Stimulated activated CD4-positive, alpha-beta T cell treated with anti-CD3 and anti-CD28 coated beads, Interleukin-12 subunit alpha, Interleukin-12 subunit beta, amount 100 ng/mL, for 48 hours (primary cell): Measurements from ENCODE around the gene ERG.

Source experiments
- DNase-seq, 3 donors: peaks; one replicate each; pipeline ENCODE4 v3.0.0-alpha.2; 2020; ENCODE audit warnings: low read depth in 2 of 3, low spot score in 1 of 3

Gene ERG

DNA sequence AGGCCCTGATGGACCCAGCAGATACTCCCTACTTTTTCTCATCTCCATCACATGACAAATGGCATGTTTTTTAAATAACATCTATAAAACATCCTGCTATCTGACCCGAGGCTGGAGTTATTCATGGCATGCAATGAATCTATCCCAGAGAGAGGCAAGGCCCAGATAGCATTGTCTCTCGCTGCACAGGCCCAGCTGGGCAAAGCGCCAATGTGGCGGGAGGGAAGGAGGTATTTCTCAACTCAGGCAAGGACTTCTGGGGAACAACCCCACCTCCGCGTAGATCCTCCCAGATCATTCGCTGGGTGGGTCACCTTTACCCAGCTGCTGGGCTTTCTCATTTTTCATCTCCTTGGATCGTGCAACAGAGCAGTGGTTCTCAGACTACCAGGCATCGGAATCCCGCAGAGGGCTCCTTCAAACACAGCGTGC is 59.8 kb downstream of the ERG start:
- no peak for DNase-seq

- DNase-seq, result no peak
Observed at GRCh38 chr21:38436341-38436740, 61.9 kb downstream of the ERG start.

- no peak for DNase-seq
Observed at GRCh38 chr21:38434913-38435533, 63.3 kb downstream of the ERG start.

GRCh38 chr21:38433471-38433870 is 64.8 kb downstream of the ERG start:
- DNase-seq, result no peak

GRCh38 chr21:38430401-38430984 is 67.8 kb downstream of the ERG start:
- DNase-seq, result no peak

DNA sequence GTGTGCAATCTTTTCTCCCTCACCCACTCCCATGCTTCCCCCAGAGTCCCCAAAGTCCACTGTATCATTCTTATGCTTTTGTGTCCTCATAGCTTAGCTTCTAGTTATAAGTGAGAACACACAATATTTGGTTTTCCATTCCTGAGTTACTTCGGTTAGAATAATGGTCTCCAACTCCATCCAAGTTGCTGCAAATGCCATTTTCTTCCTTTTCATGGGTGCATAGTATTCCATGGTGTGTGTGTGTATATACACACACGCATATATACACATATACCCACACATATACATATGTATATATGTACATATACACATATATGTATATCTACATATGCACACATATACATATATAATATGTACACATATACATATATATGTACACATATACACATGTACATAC is 69.3 kb downstream of the ERG start:
- DNase-seq, result no peak

DNA sequence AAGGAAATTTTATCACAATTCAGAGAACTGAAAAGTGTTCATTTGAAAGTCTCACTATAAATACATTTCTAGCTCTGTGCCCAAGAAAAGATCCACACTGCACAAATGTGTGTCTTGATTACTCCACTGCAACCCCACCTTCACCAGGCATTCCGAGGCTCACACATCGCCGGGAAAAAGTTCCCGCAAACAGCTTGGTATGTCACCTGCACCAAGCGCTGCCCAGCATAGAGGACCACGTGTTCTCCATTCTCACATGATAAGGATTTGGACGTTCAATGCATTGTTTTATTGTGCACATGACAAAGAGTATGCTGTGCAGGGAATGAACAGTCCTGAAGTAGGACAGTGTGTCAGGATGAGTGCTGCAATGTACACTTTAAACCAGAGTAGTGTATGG is 70.1 kb downstream of the ERG start:
- DNase-seq, result no peak

DNA sequence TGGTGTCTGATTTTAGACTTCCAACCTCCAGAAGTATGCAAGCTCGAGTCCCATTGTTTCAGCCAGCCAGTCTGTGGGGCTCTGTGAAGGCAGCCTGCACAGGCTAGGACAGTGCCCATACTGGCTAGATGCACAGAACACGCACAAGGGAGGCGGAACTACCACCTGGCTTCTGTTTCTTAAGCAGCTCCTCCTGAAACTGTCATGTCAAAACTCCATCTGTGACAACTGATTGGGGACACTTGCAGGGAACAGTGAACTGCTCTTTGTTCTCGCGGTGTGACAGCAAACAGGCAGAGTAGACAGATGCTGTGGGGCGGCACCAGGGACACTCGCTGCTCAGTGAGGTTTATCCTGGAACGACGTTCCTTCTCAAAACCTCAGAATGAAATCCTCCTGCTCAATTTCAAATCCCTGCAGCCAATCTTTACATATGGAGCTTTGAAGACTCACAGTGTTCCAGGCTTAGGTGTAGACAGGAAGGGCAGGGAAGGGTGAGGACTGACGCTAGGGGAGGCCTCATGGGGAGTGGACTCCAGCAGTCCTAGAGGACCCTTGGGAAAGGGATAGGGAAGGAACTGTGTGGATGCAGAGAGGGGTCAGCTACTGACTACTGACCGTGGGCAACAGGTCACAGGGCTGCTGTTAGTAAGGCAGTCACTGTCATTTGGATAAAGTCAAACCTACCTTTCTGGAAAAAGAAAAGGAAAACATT is 73.8 kb downstream of the ERG start:
- DNase-seq, result no peak

DNA sequence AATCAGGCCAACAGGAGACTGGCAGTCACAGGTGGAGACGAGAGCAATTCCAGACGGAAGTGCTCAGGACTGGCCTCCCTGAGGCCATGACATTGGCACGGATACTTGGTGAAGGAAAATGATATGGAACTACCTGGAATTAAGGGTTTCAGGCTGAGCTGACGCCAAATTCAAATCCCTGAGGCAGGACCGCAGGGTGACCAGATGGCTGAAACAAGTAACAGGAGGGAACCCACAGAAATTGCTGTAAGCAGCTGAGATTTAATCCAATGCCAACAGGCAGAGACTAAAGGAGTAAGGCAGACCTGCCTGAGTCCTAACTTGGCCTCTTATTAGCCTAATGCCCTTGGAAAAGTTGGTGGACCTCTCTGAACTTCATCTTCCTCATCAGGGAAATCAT is 76.2 kb downstream of the ERG start:
- DNase-seq, result no peak

DNA sequence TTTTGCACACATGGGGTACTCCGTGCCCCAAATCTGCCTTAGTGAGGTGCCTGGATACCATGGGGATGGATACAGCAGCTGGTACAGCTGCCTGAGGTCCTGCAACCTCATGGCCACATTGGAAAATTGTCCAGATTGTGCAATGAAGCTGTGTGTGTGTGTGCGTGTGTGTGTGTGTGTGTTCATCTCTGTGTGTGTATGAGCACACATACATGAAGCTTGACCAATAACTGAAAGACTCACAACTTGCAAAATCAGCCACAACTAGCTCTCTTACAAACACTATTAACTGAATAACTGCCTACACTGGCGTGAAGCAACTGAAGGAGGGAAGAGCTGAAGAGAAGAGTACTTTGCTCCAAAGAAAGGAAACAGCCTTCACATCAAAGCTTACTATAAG is 78.1 kb downstream of the ERG start:
- DNase-seq, result no peak

GRCh38 chr21:38417726-38418125 is 80.6 kb downstream of the ERG start:
- DNase-seq, result no peak

- no peak for DNase-seq
Observed at GRCh38 chr21:38416791-38417190, 81.5 kb downstream of the ERG start.

DNA sequence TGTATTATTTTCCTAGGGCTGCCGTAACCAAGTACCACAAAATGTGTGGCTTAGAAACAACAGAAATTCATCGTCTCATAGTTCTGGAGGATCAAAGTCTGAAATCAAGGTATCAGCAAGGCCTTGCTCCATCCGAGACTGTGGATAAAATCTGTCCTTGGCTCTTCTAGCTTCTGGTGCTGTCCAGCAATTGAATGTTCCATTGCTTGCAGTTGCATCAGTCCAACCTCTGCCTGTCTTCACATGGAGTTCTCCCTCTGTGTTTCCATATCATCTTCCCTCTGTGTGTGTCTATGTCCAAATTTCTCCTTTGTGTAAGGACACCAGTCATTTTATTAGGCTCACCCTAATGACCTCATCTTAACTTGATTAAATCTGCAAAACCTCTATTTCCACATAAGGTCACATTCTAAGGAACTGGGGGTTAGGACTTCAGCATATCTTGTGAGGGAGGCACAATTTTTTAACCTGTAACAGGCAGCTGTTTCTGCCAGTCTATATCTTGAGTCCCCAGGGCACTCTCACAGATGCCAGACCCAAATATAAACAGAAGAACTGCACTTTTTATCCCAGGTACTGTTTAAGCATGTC is 84.2 kb downstream of the ERG start:
- no peak for DNase-seq

DNA sequence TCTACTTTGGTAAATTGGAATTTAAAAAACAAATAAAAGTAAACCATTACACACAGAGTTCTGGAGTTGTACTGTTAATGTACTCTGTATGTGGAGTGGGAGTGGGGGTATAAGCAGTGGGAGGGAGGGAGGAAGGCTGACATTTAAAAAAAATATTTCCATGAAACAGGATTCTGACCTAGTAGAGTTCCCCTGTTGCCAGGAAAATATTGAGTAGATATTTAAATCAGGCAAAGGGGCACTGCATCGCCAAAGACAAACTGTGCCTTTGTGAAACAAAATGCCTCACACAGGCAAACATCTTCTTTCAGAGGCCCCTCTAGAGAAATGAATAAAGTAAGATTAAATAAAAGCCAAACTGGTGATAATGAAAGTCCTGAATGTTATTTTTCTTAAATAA is 87.8 kb downstream of the ERG start:
- DNase-seq, result no peak

- no peak for DNase-seq
Observed at GRCh38 chr21:38409907-38410306, 88.4 kb downstream of the ERG start.

DNA sequence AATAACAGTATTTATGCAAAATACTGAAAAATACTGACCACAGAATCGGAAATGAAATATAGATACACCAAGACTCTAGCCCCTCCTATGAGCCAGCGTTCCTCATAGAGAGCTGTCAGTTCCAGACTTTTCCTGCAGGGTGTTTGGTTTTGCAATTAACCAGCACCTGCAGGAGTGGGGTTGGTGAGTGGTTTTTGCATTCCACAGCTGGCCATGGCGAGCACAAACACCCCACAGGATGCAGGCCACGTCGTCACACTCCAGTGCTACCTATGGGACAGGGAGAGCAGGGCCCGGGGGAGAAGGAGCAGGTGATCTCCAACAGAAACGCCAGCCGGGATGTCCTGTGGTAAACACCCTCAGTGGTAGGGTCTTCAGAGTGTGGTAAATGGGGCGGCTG is 94.1 kb downstream of the ERG start:
- DNase-seq, result no peak

DNA sequence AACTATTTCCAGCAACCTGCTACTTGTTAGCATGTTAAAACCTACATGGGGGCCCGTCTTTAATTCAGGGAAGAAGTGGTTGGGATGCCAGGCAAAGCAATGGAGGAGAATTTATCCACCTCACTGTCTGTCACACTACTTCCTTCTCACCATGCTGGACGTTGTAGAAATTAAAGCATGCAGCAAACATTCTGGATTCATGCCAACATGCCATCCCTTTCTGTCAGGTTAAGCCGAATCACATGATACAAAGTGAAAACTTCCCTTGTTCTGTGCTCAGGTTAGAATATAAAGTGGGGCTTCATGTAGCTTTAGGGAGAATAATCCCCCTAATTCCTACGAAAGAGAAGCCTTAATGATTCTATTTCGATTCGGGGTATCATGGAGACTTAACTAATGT is 95.5 kb downstream of the ERG start:
- no peak for DNase-seq

DNA sequence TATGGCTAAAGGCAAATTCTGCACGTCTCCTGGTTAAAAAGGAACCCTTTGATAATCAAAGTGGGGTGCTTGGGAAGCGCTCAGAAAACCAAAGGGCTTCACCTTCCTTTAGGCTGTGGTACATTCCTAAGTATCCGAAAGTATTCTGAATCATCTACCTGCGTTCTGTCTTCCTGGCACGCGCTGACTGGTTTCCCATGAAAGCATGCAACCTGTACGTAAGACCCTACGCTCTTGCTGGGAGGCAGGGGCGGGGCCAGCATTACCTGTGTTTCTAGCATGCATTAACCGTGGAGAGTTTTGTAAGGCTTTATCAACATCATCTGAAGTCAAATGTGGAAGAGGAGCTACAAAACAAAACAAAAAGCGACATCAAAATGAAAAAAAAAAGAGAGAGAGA is 96.0 kb downstream of the ERG start:
- no peak for DNase-seq

GRCh38 chr21:38401191-38401926 is 96.9 kb downstream of the ERG start:
- DNase-seq, result no peak

- no peak for DNase-seq
Observed at GRCh38 chr21:38400195-38400919, 97.9 kb downstream of the ERG start.

GRCh38 chr21:38399103-38399502 is 99.2 kb downstream of the ERG start:
- no peak for DNase-seq
